ENCODE data around the gene PRTG.

GRCh38 chr15:55652909-55653495 lies 90.0 kb downstream of the PRTG start:
- TF ChIP-seq, protein P1, sequence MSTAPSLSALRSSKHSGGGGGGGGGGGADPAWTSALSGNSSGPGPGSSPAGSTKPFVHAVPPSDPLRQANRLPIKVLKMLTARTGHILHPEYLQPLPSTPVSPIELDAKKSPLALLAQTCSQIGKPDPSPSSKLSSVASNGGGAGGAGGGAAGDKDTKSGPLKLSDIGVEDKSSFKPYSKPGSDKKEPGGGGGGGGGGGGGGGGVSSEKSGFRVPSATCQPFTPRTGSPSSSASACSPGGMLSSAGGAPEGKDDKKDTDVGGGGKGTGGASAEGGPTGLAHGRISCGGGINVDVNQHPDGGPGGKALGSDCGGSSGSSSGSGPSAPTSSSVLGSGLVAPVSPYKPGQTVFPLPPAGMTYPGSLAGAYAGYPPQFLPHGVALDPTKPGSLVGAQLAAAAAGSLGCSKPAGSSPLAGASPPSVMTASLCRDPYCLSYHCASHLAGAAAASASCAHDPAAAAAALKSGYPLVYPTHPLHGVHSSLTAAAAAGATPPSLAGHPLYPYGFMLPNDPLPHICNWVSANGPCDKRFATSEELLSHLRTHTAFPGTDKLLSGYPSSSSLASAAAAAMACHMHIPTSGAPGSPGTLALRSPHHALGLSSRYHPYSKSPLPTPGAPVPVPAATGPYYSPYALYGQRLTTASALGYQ (CRISPR knock-in tag; IDR thresholded peaks at IDR 0.05), result no peak
- TF ChIP-seq CTCF (CRISPR knock-in tag; IDR thresholded peaks at IDR 0.05) (no peak), FOSL1 (CRISPR knock-in tag; IDR thresholded peaks at IDR 0.05; ENCODE audit: borderline replicate concordance) (no peak), ZNF768 (CRISPR knock-in tag; IDR thresholded peaks at IDR 0.05) (no peak), ATF1 (CRISPR knock-in tag; IDR thresholded peaks at IDR 0.05) (no peak), SIN3A (IDR thresholded peaks at IDR 0.05; ENCODE audit: borderline replicate concordance, low read depth, low read length) (no peak), ZNF274 (CRISPR knock-in tag; IDR thresholded peaks at IDR 0.05) (no peak), PHF8 (CRISPR knock-in tag; IDR thresholded peaks at IDR 0.05) (no peak)
- TF ChIP-seq, protein P2, sequence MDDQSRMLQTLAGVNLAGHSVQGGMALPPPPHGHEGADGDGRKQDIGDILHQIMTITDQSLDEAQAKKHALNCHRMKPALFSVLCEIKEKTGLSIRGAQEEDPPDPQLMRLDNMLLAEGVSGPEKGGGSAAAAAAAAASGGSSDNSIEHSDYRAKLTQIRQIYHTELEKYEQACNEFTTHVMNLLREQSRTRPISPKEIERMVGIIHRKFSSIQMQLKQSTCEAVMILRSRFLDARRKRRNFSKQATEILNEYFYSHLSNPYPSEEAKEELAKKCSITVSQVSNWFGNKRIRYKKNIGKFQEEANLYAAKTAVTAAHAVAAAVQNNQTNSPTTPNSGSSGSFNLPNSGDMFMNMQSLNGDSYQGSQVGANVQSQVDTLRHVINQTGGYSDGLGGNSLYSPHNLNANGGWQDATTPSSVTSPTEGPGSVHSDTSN (CRISPR knock-in tag; IDR thresholded peaks at IDR 0.05; ENCODE audit: borderline replicate concordance), result no peak

Data from HepG2 (cell line).